GM12892 (cell line): ENCODE data around the gene RFX1.

ENCODE experiments used
- POLR2A ChIP-seq: IDR thresholded peaks from 2 replicates; pipeline ENCODE4 v1.6.1; 2011; ENCODE audit warnings: low read depth, low read length, control low read depth
- POLR2AphosphoS5 ChIP-seq: IDR thresholded peaks from 2 replicates; pipeline ENCODE4 v1.6.1; 2011; ENCODE audit warnings: low read depth, low read length, control low read depth
- TAF1 ChIP-seq: IDR thresholded peaks from 2 replicates; pipeline ENCODE4 v1.6.1; 2011; ENCODE audit warnings: low read depth, mild to moderate bottlenecking, control low read depth, low read length, borderline replicate concordance

DNA sequence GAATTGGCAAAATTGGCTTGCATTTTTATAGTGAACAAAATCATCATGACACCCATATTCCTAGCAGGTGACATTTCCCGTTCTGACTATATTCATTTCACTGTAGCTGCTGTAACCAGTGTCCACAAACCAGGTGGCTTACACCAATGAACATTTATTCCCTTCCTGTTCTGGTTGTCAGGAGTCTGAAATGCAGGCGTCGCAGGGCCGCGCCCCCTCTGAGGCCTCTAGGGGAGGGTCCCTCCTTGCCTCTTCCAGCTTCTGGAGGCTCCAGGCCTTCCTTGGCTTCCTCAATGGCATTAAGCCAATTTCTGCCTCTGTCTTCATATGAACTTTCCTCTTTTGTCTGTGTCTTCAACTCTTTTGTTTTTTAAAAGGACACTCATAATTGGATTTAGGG is 15.4 kb upstream of the RFX1 start:
- no peak for TF ChIP-seq TAF1
- no peak for TF ChIP-seq POLR2A
- no peak for TF ChIP-seq POLR2AphosphoS5
